HEK293 (cell line): ENCODE data around the gene CLTCL1.

Experiments used
- CTCF ChIA-PET: fragments of 350-600 bp; formaldehyde crosslinking; extraction: SDS; loops from one replicate; lab custom pipeline; 2021; ENCODE audit warnings: antibody characterized with exemption; lab: Yijun Ruan, JAX
- POLR2A ChIA-PET: fragments of 300-600 bp; formaldehyde crosslinking; extraction: SDS; loops from one replicate; lab custom pipeline; 2020; ENCODE audit warnings: antibody characterized with exemption, inconsistent platforms; lab: Yijun Ruan, JAX
- H3K27ac ChIP-seq: fragments of 200-500 bp; sonication (Bioruptor generic); 2 replicates; pipeline ENCODE4 v1.5.1; 2014; ENCODE audit warnings: low read depth, low read length, control low read depth, inconsistent platforms; ENCODE audit errors: extremely low read depth
- H3K36me3 ChIP-seq, 2 experiments: fragments of 200-500 bp in 1 of 2; sonication (Bioruptor generic) in 1 of 2; 1 replicate in 1 of 2; 2 replicates in 1 of 2; pipeline ENCODE4 v1.5.1; 2014 to 2017; ENCODE audit warnings: inconsistent platforms in 2 of 2, low read length in 2 of 2; ENCODE audit not compliant: control insufficient read depth in 2 of 2, insufficient read depth in 1 of 2
- H3K4me1 ChIP-seq: fragments of 200-500 bp; sonication (Bioruptor generic); 2 replicates; pipeline ENCODE4 v1.5.1; 2014; ENCODE audit warnings: mild to moderate bottlenecking, low read length, inconsistent platforms; ENCODE audit not compliant: control insufficient read depth, insufficient read depth
- H3K4me3 ChIP-seq: 2 replicates; pipeline ENCODE4 v1.5.1; 2011; ENCODE audit warnings: low read depth, mild to moderate bottlenecking, control low read depth, low read length, moderate library complexity
- H3K9me3 ChIP-seq: fragments of 200-500 bp; sonication (Bioruptor generic); 2 replicates; pipeline ENCODE4 v1.5.1; 2014; ENCODE audit warnings: low read depth, low read length, inconsistent platforms; ENCODE audit not compliant: control insufficient read depth, insufficient read depth
- KLF9 ChIP-seq: fragments of 450-650 bp; formaldehyde crosslinking; IDR thresholded peaks from 2 replicates; pipeline ENCODE4 v1.5.1; 2016; ENCODE audit warnings: missing biosample characterization, missing genetic modification characterization, low read depth
- SETDB1 ChIP-seq: IDR thresholded peaks from one replicate; pipeline ENCODE4 v1.6.1; 2017; ENCODE audit warnings: mild to moderate bottlenecking, low read length, moderate library complexity, mixed read lengths; ENCODE audit not compliant: insufficient read length
- YY2 ChIP-seq: fragments of 450-650 bp; formaldehyde crosslinking; IDR thresholded peaks from 2 replicates; pipeline ENCODE4 v1.5.1; 2016; ENCODE audit warnings: missing biosample characterization, missing genetic modification characterization
- ZFP3 ChIP-seq: fragments of 450-650 bp; formaldehyde crosslinking; IDR thresholded peaks from 2 replicates; pipeline ENCODE4 v1.5.1; 2016; ENCODE audit warnings: low read depth, missing biosample characterization, missing genetic modification characterization
- ZIC2 ChIP-seq: fragments of 450-650 bp; formaldehyde crosslinking; IDR thresholded peaks from 2 replicates; pipeline ENCODE4 v1.5.1; 2016; ENCODE audit warnings: missing biosample characterization, missing genetic modification characterization
- ZNF133 ChIP-seq: fragments of 450-650 bp; formaldehyde crosslinking; IDR thresholded peaks from 2 replicates; pipeline ENCODE4 v1.5.1; 2016; ENCODE audit warnings: missing biosample characterization, missing genetic modification characterization
- ZNF146 ChIP-seq: fragments of 450-650 bp; formaldehyde crosslinking; IDR thresholded peaks from 2 replicates; pipeline ENCODE4 v1.5.1; 2016; ENCODE audit warnings: missing biosample characterization, missing genetic modification characterization
- ZNF16 ChIP-seq: fragments of 450-650 bp; formaldehyde crosslinking; IDR thresholded peaks from 2 replicates; pipeline ENCODE4 v1.5.1; 2016; ENCODE audit warnings: low read depth, missing biosample characterization, missing genetic modification characterization
- ZNF184 ChIP-seq: fragments of 450-650 bp; IDR thresholded peaks from 2 replicates; pipeline ENCODE4 v1.5.1; 2018; ENCODE audit warnings: missing biosample characterization, mild to moderate bottlenecking, missing genetic modification characterization
- ZNF214 ChIP-seq: fragments of 450-650 bp; formaldehyde crosslinking; IDR thresholded peaks from 2 replicates; pipeline ENCODE4 v1.5.1; 2017; ENCODE audit warnings: missing biosample characterization, mild to moderate bottlenecking, missing genetic modification characterization, borderline replicate concordance
- ZNF350 ChIP-seq: fragments of 450-650 bp; formaldehyde crosslinking; IDR thresholded peaks from 2 replicates; pipeline ENCODE4 v1.5.0; 2017; ENCODE audit warnings: missing biosample characterization, mild to moderate bottlenecking, missing genetic modification characterization
- ZNF354C ChIP-seq: fragments of 450-650 bp; formaldehyde crosslinking; IDR thresholded peaks from 2 replicates; pipeline ENCODE4 v1.5.1; 2016; ENCODE audit warnings: missing biosample characterization, missing genetic modification characterization, low read depth, borderline replicate concordance
- ZNF433 ChIP-seq: fragments of 450-650 bp; formaldehyde crosslinking; IDR thresholded peaks from 2 replicates; pipeline ENCODE4 v1.5.1; 2016; ENCODE audit warnings: missing biosample characterization, missing genetic modification characterization, low read depth
- ZNF510 ChIP-seq: fragments of 450-650 bp; formaldehyde crosslinking; IDR thresholded peaks from 2 replicates; pipeline ENCODE4 v1.5.1; 2018; ENCODE audit warnings: mild to moderate bottlenecking, missing genetic modification characterization, missing biosample characterization; ENCODE audit not compliant: insufficient replicate concordance
- ZNF544 ChIP-seq: fragments of 450-650 bp; formaldehyde crosslinking; IDR thresholded peaks from 2 replicates; pipeline ENCODE4 v1.5.0; 2017; ENCODE audit warnings: missing biosample characterization, missing genetic modification characterization
- ZNF561 ChIP-seq: fragments of 450-650 bp; IDR thresholded peaks from 2 replicates; pipeline ENCODE4 v1.5.1; 2018; ENCODE audit warnings: missing biosample characterization, missing genetic modification characterization, borderline replicate concordance
- ZNF610 ChIP-seq: fragments of 450-650 bp; formaldehyde crosslinking; IDR thresholded peaks from 2 replicates; pipeline ENCODE4 v1.5.1; 2016; ENCODE audit warnings: missing biosample characterization, missing genetic modification characterization, borderline replicate concordance
- ZNF623 ChIP-seq: fragments of 450-650 bp; formaldehyde crosslinking; IDR thresholded peaks from 2 replicates; pipeline ENCODE4 v1.5.1; 2016; ENCODE audit warnings: missing biosample characterization, missing genetic modification characterization
- ZNF677 ChIP-seq: fragments of 450-650 bp; IDR thresholded peaks from 2 replicates; pipeline ENCODE4 v1.5.0; 2018; ENCODE audit warnings: missing biosample characterization, mild to moderate bottlenecking, missing genetic modification characterization, moderate library complexity
- ZNF791 ChIP-seq: fragments of 450-650 bp; formaldehyde crosslinking; IDR thresholded peaks from 2 replicates; pipeline ENCODE4 v1.5.1; 2016; ENCODE audit warnings: missing biosample characterization, missing genetic modification characterization
- TF ChIP-seq, protein P1 (sequence below): fragments of 450-650 bp; formaldehyde crosslinking; IDR thresholded peaks from 2 replicates; pipeline ENCODE4 v1.5.1; 2016; ENCODE audit warnings: missing biosample characterization, missing genetic modification characterization, low read depth
- TF ChIP-seq, protein P2 (sequence below): fragments of 450-650 bp; IDR thresholded peaks from 2 replicates; pipeline ENCODE4 v1.5.1; 2018; ENCODE audit warnings: missing biosample characterization, mild to moderate bottlenecking, missing genetic modification characterization
- TF ChIP-seq, protein P3 (sequence below): fragments of 450-650 bp; formaldehyde crosslinking; IDR thresholded peaks from 2 replicates; pipeline ENCODE4 v1.5.1; 2016; ENCODE audit warnings: missing biosample characterization, missing genetic modification characterization

The CLTCL1 gene

GRCh38 chr22:19214078-19214473, 77.4 kb downstream of the CLTCL1 start:
- Histone ChIP-seq H3K9me3 (no peaks in the 10 kb centered on the region), H3K36me3 (peaks cover 0 to 30% of the 10 kb centered on the region in 2 experiments; a peak in 1 of 3 replicates), H3K4me3 (no peak overlapping the region), H3K4me1 (peaks cover 4% of the 10 kb centered on the region; the same call in 1 of the 2 replicates), H3K27ac (no peak overlapping the region)
- TF ChIP-seq ZNF677 (tag by site-specific recombination) (no peak), ZNF354C (tag by site-specific recombination) (no peak), ZIC2 (peak; percentile 90)
- TF ChIP-seq, protein P1, sequence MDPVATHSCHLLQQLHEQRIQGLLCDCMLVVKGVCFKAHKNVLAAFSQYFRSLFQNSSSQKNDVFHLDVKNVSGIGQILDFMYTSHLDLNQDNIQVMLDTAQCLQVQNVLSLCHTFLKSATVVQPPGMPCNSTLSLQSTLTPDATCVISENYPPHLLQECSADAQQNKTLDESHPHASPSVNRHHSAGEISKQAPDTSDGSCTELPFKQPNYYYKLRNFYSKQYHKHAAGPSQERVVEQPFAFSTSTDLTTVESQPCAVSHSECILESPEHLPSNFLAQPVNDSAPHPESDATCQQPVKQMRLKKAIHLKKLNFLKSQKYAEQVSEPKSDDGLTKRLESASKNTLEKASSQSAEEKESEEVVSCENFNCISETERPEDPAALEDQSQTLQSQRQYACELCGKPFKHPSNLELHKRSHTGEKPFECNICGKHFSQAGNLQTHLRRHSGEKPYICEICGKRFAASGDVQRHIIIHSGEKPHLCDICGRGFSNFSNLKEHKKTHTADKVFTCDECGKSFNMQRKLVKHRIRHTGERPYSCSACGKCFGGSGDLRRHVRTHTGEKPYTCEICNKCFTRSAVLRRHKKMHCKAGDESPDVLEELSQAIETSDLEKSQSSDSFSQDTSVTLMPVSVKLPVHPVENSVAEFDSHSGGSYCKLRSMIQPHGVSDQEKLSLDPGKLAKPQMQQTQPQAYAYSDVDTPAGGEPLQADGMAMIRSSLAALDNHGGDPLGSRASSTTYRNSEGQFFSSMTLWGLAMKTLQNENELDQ (tag by site-specific recombination) = no peak
- POLR2A ChIA-PET = no interaction called here
- CTCF ChIA-PET = interaction anchor here (1.1 kb wide), 1 partner anchor 416 kb away, joined by 4 read pairs; no protein-coding TSS in a partner anchor

DNA sequence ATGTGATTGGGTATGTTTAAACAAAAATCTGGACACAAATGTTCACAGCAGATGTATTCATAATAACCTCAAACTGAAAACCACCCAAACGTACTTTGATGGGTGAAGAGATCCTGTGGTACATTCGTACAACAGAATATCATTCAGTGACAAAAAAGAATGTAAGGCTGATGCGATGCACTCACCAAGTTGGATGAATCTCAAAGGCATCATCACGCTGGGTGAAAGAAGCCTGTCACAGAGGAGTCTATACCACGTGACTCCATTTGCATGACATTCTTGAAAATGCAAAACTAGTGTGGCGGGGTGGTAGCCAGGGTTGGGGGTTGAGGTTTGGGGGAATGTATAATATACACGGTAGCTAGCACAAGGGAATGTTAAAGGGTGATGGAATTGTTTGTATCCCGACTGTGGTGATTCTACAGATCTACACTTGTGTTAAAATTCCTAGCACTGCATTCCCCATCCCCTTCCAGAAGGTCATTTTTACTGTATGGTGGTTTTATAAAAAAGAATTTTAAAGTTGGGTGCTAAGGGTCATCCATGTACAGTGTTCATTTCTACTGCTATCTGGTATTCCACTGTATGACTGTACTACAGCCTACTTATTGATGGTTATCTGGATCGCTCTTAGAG, 78.0 kb downstream of the CLTCL1 start:
- TF ChIP-seq, protein P2, sequence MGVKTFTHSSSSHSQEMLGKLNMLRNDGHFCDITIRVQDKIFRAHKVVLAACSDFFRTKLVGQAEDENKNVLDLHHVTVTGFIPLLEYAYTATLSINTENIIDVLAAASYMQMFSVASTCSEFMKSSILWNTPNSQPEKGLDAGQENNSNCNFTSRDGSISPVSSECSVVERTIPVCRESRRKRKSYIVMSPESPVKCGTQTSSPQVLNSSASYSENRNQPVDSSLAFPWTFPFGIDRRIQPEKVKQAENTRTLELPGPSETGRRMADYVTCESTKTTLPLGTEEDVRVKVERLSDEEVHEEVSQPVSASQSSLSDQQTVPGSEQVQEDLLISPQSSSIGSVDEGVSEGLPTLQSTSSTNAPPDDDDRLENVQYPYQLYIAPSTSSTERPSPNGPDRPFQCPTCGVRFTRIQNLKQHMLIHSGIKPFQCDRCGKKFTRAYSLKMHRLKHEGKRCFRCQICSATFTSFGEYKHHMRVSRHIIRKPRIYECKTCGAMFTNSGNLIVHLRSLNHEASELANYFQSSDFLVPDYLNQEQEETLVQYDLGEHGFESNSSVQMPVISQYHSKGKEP (tag by site-specific recombination) = no peak
- TF ChIP-seq ZNF433 (tag by site-specific recombination) (no peak), ZNF561 (tag by site-specific recombination) (no peak), YY2 (tag by site-specific recombination) (no peak), ZNF184 (no peak), ZNF133 (tag by site-specific recombination) (no peak), SETDB1 (no peak), ZNF791 (no peak), ZNF214 (no peak), ZNF350 (tag by site-specific recombination) (no peak), ZNF610 (tag by site-specific recombination) (no peak), ZNF544 (tag by site-specific recombination) (no peak), ZNF623 (tag by site-specific recombination) (no peak), ZNF146 (tag by site-specific recombination) (no peak), ZNF510 (tag by site-specific recombination) (no peak), ZNF16 (tag by site-specific recombination) (no peak), ZFP3 (no peak), KLF9 (tag by site-specific recombination) (no peak)
- TF ChIP-seq, protein P3, sequence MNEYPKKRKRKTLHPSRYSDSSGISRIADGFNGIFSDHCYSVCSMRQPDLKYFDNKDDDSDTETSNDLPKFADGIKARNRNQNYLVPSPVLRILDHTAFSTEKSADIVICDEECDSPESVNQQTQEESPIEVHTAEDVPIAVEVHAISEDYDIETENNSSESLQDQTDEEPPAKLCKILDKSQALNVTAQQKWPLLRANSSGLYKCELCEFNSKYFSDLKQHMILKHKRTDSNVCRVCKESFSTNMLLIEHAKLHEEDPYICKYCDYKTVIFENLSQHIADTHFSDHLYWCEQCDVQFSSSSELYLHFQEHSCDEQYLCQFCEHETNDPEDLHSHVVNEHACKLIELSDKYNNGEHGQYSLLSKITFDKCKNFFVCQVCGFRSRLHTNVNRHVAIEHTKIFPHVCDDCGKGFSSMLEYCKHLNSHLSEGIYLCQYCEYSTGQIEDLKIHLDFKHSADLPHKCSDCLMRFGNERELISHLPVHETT (tag by site-specific recombination) = no peak
- POLR2A ChIA-PET = no interaction called here
- H3K9me3 ChIP-seq = no peaks in the 10 kb centered on the region
- H3K4me1 ChIP-seq = peaks cover 4% of the 10 kb centered on the region; the same call in 1 of the 2 replicates
- no peak overlapping the region for H3K27ac ChIP-seq
- CTCF ChIA-PET = interaction anchor here (1.1 kb wide), 1 partner anchor 416 kb away, joined by 4 read pairs; no protein-coding TSS in a partner anchor
- H3K36me3 ChIP-seq = peaks cover 0 to 30% of the 10 kb centered on the region in 2 experiments; a peak in 1 of 3 replicates
- H3K4me3 ChIP-seq = no peak overlapping the region
